IMR-90 (cell line): ENCODE data around the gene RPS6KA2.

Source experiments
- CTCF ChIP-seq: conservative IDR thresholded peaks from 2 replicates; pipeline ENCODE4 v1.5.1; 2012; ENCODE audit warnings: mild to moderate bottlenecking, low read depth, low read length, improper control_type of control experiment
- MAFK ChIP-seq: IDR thresholded peaks from 2 replicates; pipeline ENCODE4 v1.6.1; 2012; ENCODE audit warnings: low read depth, low read length, improper control_type of control experiment
- RFX5 ChIP-seq: IDR thresholded peaks from 2 replicates; pipeline ENCODE4 v1.8.0; 2012; ENCODE audit warnings: low read depth, mild to moderate bottlenecking, low read length, moderate library complexity

- TF ChIP-seq CTCF (no peak), RFX5 (no peak), MAFK (no peak)
Measured at GRCh38 chr6:166412156-166412910, 214.7 kb downstream of the RPS6KA2 start.
